GM18526 (cell line): ENCODE results near the gene TRIM49B.
"Not testable (repeated sequence)": the region's sequence is repeated elsewhere in the genome, so short reads cannot be mapped to it uniquely, and the experiment has no call there.

Source experiments
- POLR2A ChIP-seq: IDR thresholded peaks from 3 replicates; pipeline ENCODE4 v1.6.1; 2011; ENCODE audit not compliant: insufficient read length; ENCODE audit errors: extremely low read depth

Gene TRIM49B, protein sequence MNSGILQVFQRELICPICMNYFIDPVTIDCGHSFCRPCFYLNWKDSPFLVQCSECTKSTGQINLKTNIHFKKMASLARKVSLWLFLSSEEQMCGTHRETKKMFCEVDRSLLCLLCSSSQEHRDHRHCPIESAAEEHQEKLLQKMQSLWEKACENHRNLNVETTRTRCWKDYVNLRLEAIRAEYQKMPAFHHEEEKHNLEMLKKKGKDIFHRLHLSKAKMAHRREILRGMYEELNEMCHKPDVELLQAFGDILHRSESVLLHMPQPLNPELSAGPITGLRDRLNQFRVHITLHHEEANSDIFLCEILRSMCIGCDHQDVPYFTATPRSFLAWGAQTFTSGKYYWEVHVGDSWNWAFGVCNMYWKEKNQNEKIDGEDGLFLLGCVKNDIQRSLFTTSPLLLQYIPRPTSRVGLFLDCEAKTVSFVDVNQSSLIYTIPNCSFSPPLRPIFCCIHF

GRCh38 chr11:49028523-49028922 is at the start of gene TRIM49B:
Gene TRIM49B, plus strand, starts transcription at chr11:49028823. Its CDS starts 2,777 bp downstream, at chr11:49031600.
- not testable (repeated sequence) for TF ChIP-seq POLR2A

- not testable (repeated sequence) for TF ChIP-seq POLR2A
Observed at GRCh38 chr11:48983785-48984184, 44.8 kb upstream of the TRIM49B start, which contains the start of gene TRIM51G. Gene TRIM51G, minus strand, starts transcription at chr11:48983885. Its CDS starts 2,190 bp downstream, at chr11:48981695.

DNA sequence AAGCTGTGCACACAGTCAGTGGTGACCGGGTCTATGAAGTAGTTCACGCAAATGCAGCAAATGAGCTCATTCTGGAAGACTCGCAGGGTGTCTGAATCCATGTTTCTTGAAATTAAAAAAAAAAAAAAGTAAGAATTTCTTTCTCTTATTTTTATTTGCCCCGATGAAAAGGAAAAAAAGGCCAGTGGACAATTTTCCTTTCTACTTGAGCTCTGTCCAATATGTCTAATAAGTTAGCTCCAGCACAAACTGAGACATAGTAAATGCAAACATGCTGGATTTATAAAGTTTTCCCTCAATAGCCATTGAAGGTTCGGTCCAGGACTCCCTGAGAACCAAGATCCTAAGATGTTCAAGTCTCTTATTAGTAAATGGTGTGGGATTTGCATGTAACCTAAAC is 30.4 kb downstream of the TRIM49B start, which contains the start of gene TRIM64C:
TRIM64C (minus strand) TSS at position 101 of the 400 bp plus-strand sequence; CDS start at position 101, 0 bp downstream.
- not testable (repeated sequence) for TF ChIP-seq POLR2A
